ENCODE data around the gene PAEP. TPM values are rescaled to one million over a fixed set of nuclear protein-coding genes. Genes with fewer than 3 reads are reported as not detected.
"Not testable (repeated sequence)": the region's sequence is repeated elsewhere in the genome, so short reads cannot be mapped to it uniquely, and the experiment has no call there.

PAEP gene
- total RNA-seq, 1 experiment from 2014 or later: not detected

- DNase-seq (ENCODE audit: low read depth, low spot score) (no peak), ATAC-seq (no peak)
- Histone ChIP-seq H3K4me1 (ENCODE audit: control insufficient read depth, insufficient read depth, low read length) (no peaks in the 10 kb centered on the region), H3K36me3 (ENCODE audit: control insufficient read depth, insufficient read depth, low read length) (no peaks in the 10 kb centered on the region), H3K27ac (ENCODE audit: low read length) (no peak overlapping the region), H3K9me3 (ENCODE audit: control insufficient read depth, insufficient read depth, low read depth, low read length) (no peaks in the 10 kb centered on the region), H3K4me3 (ENCODE audit: low read depth in 2 of 2, low read length in 2 of 2) (no peak overlapping the region), H3K27me3 (ENCODE audit: control insufficient read depth, insufficient read depth, low read length) (no peaks in the 10 kb centered on the region)
- POLR2A ChIA-PET: no interaction called here
- TF ChIP-seq REST (IDR thresholded peaks at IDR 0.05; ENCODE audit: insufficient read depth in 1 of 2, low read depth in 2 of 2, low read length in 1 of 2) (no peak), POLR2AphosphoS5 (IDR thresholded peaks at IDR 0.05; ENCODE audit: low read depth, low read length) (no peak), CTCF (IDR thresholded peaks at IDR 0.05) (no peak), SIN3A (IDR thresholded peaks at IDR 0.05; ENCODE audit: borderline replicate concordance, insufficient read depth, low read depth, low read length) (no peak), TCF7L2 (IDR thresholded peaks at IDR 0.05; ENCODE audit: low read depth, low read length) (no peak)
- CTCF ChIA-PET: no interaction called here
- in situ Hi-C loops (cut with HindIII; ENCODE audit: low pct_unique_long_range_greater_than_20kb, low sequenced_read_pairs): no loop called here
- intact Hi-C loops (cut with micrococcal nuclease; ENCODE audit: unreplicated experiment): no loop called here
- no TSS peak for BruUV-seq (replicated peaks)
These were observed 25.3 kb upstream of the PAEP start for GRCh38 chr9:135536216-135536615.

DNA sequence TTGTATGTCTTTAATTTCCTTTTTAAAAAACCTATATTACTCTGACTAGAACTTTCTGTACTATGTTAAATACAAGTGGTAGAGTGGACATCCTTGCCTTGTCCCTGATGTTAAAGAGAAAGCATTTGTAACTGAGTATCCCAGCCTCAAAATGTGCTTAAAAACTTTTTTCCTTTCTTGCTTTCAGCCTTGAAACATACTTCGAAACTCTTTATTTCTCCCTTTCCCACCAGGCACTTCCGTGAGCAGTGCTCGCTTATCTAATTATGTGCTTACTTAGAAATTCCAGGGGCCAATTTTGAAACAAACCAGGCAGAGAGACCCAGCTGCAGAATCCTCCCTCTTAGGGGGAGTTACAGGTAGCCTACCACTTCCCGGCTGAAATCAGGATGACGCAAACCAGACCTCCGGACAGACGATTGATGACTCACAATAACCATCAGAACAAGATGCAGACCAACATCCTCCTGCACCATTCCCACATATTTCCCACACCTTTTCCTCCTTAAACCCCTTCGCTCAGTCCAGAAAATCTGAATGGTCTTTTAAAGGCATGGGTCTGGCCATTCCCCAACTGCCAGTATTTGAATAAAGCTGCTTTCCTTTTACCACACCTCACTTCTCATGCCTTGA lies 18.2 kb upstream of the PAEP start:
- H3K27ac ChIP-seq (ENCODE audit: low read length); in situ Hi-C loops (cut with HindIII; ENCODE audit: low pct_unique_long_range_greater_than_20kb, low sequenced_read_pairs); H3K9me3 ChIP-seq (ENCODE audit: control insufficient read depth, insufficient read depth, low read depth, low read length); H3K27me3 ChIP-seq (ENCODE audit: control insufficient read depth, insufficient read depth, low read length); H3K36me3 ChIP-seq (ENCODE audit: control insufficient read depth, insufficient read depth, low read length); DNase-seq (ENCODE audit: low read depth, low spot score); CTCF ChIA-PET; POLR2A ChIA-PET; intact Hi-C loops (cut with micrococcal nuclease; ENCODE audit: unreplicated experiment); H3K4me1 ChIP-seq (ENCODE audit: control insufficient read depth, insufficient read depth, low read length); BruUV-seq (replicated peaks); ATAC-seq; H3K4me3 ChIP-seq (ENCODE audit: low read depth in 2 of 2, low read length in 2 of 2): not testable (repeated sequence)

- intact Hi-C loops (cut with micrococcal nuclease; ENCODE audit: unreplicated experiment) (no loop called here), in situ Hi-C loops (cut with HindIII; ENCODE audit: low pct_unique_long_range_greater_than_20kb, low sequenced_read_pairs) (no loop called here)
- BruUV-seq (replicated peaks): no TSS peak
- Histone ChIP-seq H3K4me1 (ENCODE audit: control insufficient read depth, insufficient read depth, low read length) (no peaks in the 10 kb centered on the region), H3K9me3 (ENCODE audit: control insufficient read depth, insufficient read depth, low read depth, low read length) (no peaks in the 10 kb centered on the region), H3K36me3 (ENCODE audit: control insufficient read depth, insufficient read depth, low read length) (no peaks in the 10 kb centered on the region), H3K4me3 (ENCODE audit: low read depth in 2 of 2, low read length in 2 of 2) (no peak overlapping the region), H3K27me3 (ENCODE audit: control insufficient read depth, insufficient read depth, low read length) (no peaks in the 10 kb centered on the region), H3K27ac (ENCODE audit: low read length) (no peak overlapping the region)
- TF ChIP-seq REST (IDR thresholded peaks at IDR 0.05; ENCODE audit: insufficient read depth in 1 of 2, low read depth in 2 of 2, low read length in 1 of 2) (no peak), TCF7L2 (IDR thresholded peaks at IDR 0.05; ENCODE audit: low read depth, low read length) (no peak), CTCF (IDR thresholded peaks at IDR 0.05) (no peak), SIN3A (IDR thresholded peaks at IDR 0.05; ENCODE audit: borderline replicate concordance, insufficient read depth, low read depth, low read length) (no peak), POLR2AphosphoS5 (IDR thresholded peaks at IDR 0.05; ENCODE audit: low read depth, low read length) (no peak)
- POLR2A ChIA-PET: no interaction called here
- ATAC-seq: no peak
- DNase-seq (ENCODE audit: low read depth, low spot score): no peak
- CTCF ChIA-PET: no interaction called here
These were observed 16.4 kb upstream of the PAEP start for GRCh38 chr9:135544981-135545635.

All from Panc1 (cell line).